Activated T-helper 17 cell treated with anti-CD3 and anti-CD28 coated beads, Interleukin-2, amount 50 U/mL, for 72 hours (primary cell): ENCODE data around the gene PSEN1. TPM values are rescaled to one million over a fixed set of nuclear protein-coding genes. Genes with fewer than 3 reads are reported as not detected.

ENCODE experiments used
- ATAC-seq: fragments of 150-1000 bp; cut with Tn5 transposase; replicated peaks from 2 replicates; pipeline ENCODE4 v1.10.0; 2021; ENCODE audit warnings: mild to moderate bottlenecking, moderate library complexity
- H3K27ac Mint-ChIP-seq: one replicate; pipeline ENCODE4 v1.8.0; 2022; ENCODE audit warnings: mixed read lengths
- H3K27me3 Mint-ChIP-seq: one replicate; pipeline ENCODE4 v1.8.0; 2022; ENCODE audit warnings: mixed read lengths
- H3K36me3 Mint-ChIP-seq: one replicate; pipeline ENCODE4 v1.8.0; 2022; ENCODE audit warnings: low read depth, mild to moderate bottlenecking, mixed read lengths
- H3K4me1 Mint-ChIP-seq: one replicate; pipeline ENCODE4 v1.8.0; 2022; ENCODE audit warnings: mixed read lengths
- H3K4me3 Mint-ChIP-seq: one replicate; pipeline ENCODE4 v1.8.0; 2022; ENCODE audit warnings: mild to moderate bottlenecking, mixed read lengths
- H3K9me3 Mint-ChIP-seq: one replicate; pipeline ENCODE4 v1.8.0; 2022; ENCODE audit warnings: mixed read lengths
- total RNA-seq, 2 donors: library from RNA; stranded (reverse); gene quantifications; one replicate each; pipeline ENCODE4 v1.2.3, GENCODE V29; 2022

Gene PSEN1
- total RNA-seq, 2 donors from 2014 or later: 33.8 to 37.8 TPM

DNA sequence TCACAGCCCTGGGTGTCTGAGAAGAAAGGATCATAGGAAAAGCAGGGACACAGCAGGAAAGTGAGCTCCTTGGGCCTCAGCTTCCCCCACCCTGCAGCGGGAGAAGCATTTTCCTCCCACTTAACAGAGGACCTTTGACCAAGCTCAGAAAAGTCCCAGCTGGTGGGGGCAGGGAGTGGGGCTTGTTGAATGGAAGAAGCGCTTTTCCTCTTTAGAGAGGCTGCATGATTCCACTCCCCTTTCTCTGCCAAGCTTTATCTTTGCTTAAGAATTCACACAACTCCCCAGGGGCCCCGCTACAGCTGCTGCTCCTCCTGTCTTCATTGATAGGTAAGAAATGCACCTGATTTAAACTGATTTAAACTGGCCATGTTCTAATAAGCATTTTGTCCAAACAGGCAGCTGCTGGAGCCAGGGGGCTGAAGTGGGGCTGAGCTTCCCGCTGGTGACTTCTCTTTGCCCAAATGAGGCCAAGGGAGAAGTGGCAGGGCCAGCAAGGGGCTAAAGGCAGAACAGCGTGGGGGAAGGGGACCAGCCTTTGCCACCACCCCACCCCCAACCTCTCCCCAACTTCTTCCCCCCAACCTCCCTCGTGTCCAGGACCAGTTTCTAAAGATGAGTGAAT, 99.3 kb downstream of the PSEN1 start:
- H3K36me3 Mint-ChIP-seq: no peaks in the 10 kb centered on the region
- ATAC-seq: no peak
- no peaks in the 10 kb centered on the region for H3K9me3 Mint-ChIP-seq
- peaks cover 4% of the 10 kb centered on the region for H3K4me1 Mint-ChIP-seq
- H3K27me3 Mint-ChIP-seq: peaks cover 50% of the 10 kb centered on the region
- H3K4me3 Mint-ChIP-seq: peak overlapping the region; percentile 38
- no peak overlapping the region for H3K27ac Mint-ChIP-seq

DNA sequence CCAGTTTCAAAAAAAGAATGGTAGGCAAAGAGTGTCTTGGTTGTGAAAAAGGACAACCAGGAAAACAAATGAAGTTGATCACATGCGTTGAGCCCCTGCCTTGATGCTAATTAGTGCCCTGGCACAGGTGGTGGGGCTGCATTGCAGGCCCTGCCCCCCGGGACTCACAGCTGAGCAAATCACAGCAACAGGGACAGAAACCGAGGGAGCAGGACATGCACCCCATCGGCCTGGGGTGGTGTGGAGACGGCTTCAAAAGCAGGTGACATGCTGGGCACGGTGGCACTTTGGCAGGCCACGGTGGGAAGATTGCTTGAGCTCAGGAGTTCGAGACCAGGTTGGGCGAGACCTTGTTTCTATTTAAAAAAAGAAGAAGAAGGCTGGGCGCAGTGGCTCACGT, 99.8 kb downstream of the PSEN1 start:
- Mint-ChIP-seq H3K27ac (no peak overlapping the region), H3K9me3 (no peaks in the 10 kb centered on the region), H3K36me3 (no peaks in the 10 kb centered on the region), H3K4me1 (peaks cover 4% of the 10 kb centered on the region), H3K27me3 (peaks cover 50% of the 10 kb centered on the region), H3K4me3 (peak overlapping the region; percentile 38)
- no peak for ATAC-seq

DNA sequence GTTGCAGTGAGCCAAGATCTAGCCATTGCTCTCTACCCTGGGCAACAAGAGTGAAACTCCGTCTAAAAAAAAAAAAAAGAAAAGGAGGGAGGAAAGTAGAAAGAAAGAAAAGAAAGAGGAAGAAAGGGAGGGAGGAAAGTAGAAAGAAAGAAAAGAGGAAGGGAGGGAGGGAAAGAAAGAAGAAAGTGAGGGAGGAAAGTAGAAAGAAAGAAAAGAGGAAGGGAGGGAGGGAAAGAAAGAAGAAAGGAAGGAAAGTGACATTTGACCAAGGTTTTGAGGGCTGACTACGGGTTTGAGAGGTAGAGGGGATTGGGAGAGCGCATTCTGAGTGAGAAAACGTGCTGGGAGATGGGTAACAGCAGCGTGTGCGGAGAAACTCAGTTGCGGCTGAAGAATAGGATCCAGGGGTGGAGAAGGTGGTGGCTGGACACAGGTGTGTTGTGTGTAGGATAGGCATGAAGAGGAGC, 100.5 kb downstream of the PSEN1 start:
- no peak for ATAC-seq
- peaks cover 54% of the 10 kb centered on the region for H3K27me3 Mint-ChIP-seq
- no peaks in the 10 kb centered on the region for H3K36me3 Mint-ChIP-seq
- H3K4me3 Mint-ChIP-seq: peak overlapping the region; percentile 38
- no peak overlapping the region for H3K27ac Mint-ChIP-seq
- peaks cover 4% of the 10 kb centered on the region for H3K4me1 Mint-ChIP-seq
- no peaks in the 10 kb centered on the region for H3K9me3 Mint-ChIP-seq

DNA sequence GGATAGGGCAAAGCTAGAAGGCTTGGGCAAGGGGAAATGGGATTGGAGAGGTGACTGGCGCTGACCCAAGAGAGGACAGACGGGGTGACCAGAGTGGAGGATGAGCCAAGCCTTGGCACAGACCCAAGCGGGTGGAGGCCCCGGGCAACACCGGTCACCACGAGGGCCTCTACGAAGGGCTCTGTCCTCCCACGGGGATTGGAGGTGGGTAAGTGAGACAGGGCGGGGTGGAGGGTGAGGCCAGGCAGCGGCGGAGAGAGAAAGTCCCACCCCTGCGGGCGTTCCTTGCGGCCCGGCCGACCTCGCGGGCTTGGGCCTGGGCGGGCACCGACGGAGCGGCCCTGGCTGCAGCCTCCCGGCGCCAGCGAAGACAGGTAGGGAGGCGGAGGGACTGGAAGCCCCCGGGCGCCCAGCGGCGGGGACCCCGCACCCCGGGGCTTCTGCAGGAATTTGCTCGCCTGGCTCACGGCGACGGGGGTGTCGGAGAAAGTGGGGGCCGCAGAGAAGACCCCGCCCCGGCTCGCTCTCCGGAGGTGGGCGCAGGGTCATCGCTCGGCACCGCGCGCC, 101.0 kb downstream of the PSEN1 start, which contains the start of gene PAPLN:
TSS of gene PAPLN (plus strand) at position 288 of the 567 bp plus-strand sequence. CDS start 2,273 bp downstream, outside the sequence.
- Mint-ChIP-seq H3K27ac (no peak within 1 kb of the TSS), H3K27me3 (peaks cover 57% of the 10 kb centered on the region), H3K4me3 (peak within 1 kb of the TSS; percentile 38), H3K4me1 (peaks cover 4% of the 10 kb centered on the region), H3K36me3 (no peaks in the 10 kb centered on the region), H3K9me3 (no peaks in the 10 kb centered on the region)
- no peak for ATAC-seq

DNA sequence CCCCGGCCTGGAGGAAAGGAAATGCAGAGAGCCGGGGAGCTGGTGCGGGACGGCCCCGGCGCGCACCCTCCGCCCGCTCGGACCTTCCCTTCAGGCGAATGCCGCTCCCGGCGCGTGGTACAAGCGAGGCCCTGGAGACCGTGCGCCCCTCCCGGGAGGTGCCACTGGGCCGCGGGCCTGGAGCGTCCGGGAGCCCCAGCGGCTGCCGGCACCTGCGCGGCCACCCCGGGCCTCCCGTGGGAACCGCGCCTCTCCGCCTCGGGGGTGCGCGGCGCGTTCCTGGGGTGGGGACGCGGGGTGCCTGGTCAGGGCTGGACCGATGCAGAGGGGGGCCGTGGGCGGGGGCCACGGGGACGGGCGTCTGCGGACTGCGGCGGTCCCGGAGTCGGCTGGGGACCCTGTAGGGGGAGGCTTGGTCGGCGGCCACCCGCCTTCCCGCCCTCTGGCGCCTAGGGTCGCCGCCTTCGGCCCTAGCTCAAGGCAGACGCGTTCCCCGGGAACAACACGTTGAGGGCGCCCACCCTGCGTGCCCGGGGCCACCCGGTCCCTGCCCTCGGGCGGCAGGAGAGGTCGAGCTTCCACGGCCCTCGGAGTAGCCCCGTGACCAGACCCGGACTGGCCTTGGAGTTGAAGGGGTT, 101.6 kb downstream of the PSEN1 start:
- Mint-ChIP-seq H3K27ac (no peak overlapping the region), H3K4me3 (peak overlapping the region; percentile 35), H3K4me1 (peaks cover 4% of the 10 kb centered on the region), H3K9me3 (no peaks in the 10 kb centered on the region), H3K36me3 (no peaks in the 10 kb centered on the region), H3K27me3 (peaks cover 61% of the 10 kb centered on the region)
- peak; percentile 10 for ATAC-seq

DNA sequence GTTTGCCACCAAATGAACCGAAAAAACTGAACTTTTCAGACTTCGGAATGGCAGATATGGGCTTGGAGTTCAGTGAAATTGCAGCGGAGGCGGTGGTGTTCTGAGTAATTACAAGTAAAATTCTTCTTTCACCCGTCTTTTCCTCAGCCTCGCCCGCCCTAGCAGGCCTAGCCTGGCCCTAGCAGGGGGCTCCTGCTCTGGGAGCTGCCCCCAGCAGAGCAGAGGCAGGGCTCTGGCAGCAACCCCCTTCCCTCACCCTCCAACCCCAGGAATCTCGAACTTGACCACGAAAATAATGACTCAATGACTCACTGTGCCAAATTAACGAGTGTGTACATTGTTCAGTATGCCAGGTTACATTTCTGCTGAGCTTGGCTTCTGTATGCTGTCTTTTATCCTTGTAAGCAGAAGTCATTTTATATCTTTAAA, 102.1 kb downstream of the PSEN1 start:
- no peaks in the 10 kb centered on the region for H3K9me3 Mint-ChIP-seq
- peaks cover 7% of the 10 kb centered on the region for H3K4me1 Mint-ChIP-seq
- peaks cover 64% of the 10 kb centered on the region for H3K27me3 Mint-ChIP-seq
- peak; percentile 34 for ATAC-seq
- H3K4me3 Mint-ChIP-seq: peak overlapping the region; percentile 35
- no peaks in the 10 kb centered on the region for H3K36me3 Mint-ChIP-seq
- no peak overlapping the region for H3K27ac Mint-ChIP-seq

DNA sequence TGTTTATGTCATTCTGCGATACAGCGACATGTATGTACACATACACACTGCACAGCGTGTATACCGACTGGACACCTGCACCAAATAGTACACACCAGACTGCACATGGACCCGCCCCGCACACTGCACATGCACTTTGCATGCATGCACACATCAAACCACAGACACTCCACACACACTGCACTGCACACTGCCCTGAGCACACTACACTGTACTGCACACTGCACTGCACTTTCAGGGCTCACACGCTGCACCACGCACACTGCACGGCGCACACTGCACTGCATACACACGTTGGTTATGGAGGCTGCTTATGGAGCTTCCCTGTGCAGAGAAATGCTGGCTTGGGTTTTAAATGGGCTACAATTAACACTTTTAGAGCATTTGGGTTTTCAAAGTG, 102.6 kb downstream of the PSEN1 start:
- no peak for ATAC-seq
- H3K4me3 Mint-ChIP-seq: no peak overlapping the region
- H3K27ac Mint-ChIP-seq: no peak overlapping the region
- H3K4me1 Mint-ChIP-seq: peaks cover 9% of the 10 kb centered on the region
- H3K27me3 Mint-ChIP-seq: peaks cover 64% of the 10 kb centered on the region
- no peaks in the 10 kb centered on the region for H3K9me3 Mint-ChIP-seq
- no peaks in the 10 kb centered on the region for H3K36me3 Mint-ChIP-seq

DNA sequence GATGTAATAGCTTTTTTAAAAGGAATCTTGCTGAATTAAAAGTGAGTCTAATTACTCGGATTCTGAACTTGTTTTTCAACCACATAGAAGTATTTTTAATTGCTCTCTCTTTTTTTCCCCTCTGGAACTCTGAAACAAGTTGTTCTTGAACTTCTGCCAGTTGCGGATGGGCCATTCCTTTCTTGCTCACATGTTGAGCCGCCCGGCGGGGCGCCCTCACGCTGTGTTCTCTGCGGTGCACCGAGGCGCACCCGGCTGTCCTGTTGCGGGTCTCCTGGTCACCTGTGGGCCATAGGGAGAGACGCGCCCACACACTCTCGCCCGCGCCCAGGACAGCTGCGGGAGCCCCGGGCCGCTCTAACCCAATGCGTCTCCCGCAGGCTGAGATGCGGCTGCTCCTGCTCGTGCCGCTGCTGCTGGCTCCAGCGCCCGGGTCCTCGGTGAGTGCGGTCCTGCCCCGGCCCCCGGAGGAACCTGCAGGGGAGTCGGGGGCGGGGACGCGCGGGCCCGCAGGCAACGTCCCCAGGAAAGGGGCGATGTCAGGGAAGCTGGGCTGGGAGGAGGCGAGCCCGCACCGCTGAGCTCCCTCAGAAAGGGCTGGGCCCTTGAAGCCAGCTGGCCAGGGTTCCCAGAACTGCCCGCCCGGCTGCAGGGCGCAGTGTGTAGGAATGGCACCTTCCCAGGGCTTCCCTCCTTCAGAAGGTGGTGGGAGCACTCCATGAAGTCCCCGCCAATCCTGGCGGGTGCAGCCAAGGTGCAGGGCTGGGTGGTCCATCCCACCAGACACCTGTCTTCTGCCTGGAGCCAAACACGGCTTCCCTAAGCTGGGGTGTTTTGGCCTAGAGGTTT, 103.3 kb downstream of the PSEN1 start:
- ATAC-seq: no peak
- H3K27me3 Mint-ChIP-seq: peaks cover 61% of the 10 kb centered on the region
- no peaks in the 10 kb centered on the region for H3K36me3 Mint-ChIP-seq
- H3K27ac Mint-ChIP-seq: no peak overlapping the region
- H3K4me1 Mint-ChIP-seq: peaks cover 9% of the 10 kb centered on the region
- H3K9me3 Mint-ChIP-seq: no peaks in the 10 kb centered on the region
- H3K4me3 Mint-ChIP-seq: no peak overlapping the region

DNA sequence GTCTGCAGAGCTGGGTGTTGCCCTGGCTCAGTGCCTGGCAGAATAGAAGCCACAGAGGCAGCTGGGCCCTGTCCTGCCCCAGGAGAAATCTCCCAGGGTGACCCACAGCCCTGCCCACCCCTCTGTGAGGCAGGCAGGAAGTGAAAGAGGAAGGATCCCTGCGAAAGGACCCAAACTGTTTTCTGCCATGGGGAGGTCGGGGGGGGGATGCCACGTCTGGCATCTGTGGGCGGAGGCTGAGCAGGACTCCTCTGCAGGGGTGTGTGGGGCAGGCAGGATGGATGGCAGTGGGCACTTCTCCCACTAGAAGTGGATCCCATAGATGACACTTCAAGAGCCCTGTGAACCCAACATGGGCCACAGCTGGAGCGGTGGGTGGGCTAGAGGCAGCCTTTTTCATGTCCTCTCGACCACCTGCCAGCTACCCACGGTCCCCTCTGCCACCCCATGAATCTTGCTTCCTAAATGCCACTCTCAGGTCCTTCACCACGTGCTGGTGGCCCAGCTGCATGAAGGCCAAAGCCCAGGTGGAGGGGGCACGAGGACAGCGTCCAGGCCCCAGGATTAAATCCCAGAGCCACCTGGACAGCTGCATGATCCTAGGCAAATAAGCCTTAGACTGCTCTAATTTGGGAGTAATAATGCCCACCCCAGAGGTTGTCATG, 104.6 kb downstream of the PSEN1 start:
- Mint-ChIP-seq H3K27ac (no peak overlapping the region), H3K36me3 (no peaks in the 10 kb centered on the region), H3K4me1 (peaks cover 9% of the 10 kb centered on the region), H3K4me3 (no peak overlapping the region), H3K9me3 (no peaks in the 10 kb centered on the region), H3K27me3 (peaks cover 52% of the 10 kb centered on the region)
- no peak for ATAC-seq

DNA sequence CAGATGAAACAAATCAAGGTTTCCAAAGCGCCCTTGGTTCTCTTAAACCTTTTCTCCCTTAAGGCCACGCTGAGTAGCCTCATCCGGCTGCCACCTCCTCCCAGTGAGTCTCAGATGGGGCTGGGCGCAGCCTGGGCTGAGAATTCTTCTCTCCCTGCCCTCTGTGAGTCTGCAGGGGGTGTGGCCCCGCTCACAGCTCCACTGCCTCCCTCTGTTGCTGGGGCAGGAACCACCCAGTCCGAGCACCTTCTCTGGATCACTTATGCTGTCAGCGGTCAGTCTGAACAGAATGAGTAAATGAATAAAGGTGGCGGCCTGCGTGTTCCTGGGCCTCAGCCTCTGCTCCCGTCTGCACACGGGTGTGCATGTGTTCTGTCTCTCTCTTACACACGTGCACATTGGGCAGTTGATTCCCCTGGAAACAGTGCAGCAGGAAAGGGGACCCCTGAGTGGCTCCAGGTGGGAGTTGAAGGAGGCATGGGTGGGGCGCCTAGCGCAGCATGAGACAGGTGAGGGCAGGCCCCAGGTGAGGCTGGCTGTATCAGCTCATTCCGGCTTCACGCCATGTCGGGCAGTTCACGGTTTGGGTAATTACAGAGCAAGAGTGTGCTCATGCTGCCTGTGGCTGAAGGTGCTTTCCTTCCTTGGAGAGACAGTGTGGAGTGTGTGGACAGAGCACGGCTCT, 105.3 kb downstream of the PSEN1 start:
- no peaks in the 10 kb centered on the region for H3K9me3 Mint-ChIP-seq
- peaks cover 46% of the 10 kb centered on the region for H3K27me3 Mint-ChIP-seq
- H3K27ac Mint-ChIP-seq: no peak overlapping the region
- no peak for ATAC-seq
- H3K36me3 Mint-ChIP-seq: no peaks in the 10 kb centered on the region
- no peak overlapping the region for H3K4me3 Mint-ChIP-seq
- H3K4me1 Mint-ChIP-seq: peaks cover 10% of the 10 kb centered on the region

DNA sequence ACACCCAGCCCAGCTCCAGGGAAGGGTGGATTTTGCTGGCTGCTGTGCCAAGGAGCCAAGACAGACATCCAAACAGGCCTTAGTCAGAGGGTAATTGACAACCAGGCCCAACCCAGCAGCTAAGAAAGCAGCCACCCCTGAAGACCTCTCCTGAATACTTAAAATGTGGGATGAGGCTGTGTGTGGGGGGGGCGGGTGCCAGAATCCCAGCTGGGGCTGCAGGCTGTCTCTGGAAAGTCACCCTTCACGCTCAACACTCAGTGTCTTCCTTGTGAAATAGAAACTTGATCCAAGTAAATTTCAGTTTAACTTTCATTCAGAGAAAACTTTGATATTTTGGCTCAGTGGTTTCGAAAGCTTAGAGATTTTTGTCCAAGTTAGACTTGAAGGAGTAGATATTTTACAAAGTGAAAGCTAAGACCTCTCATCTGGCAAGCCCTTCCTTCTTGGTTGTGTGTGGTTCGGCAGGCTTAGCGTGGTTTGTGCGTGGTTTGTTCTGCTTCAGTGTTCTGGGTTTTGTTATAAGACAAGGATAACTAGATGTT, 106.1 kb downstream of the PSEN1 start:
- peaks cover 14% of the 10 kb centered on the region for H3K4me1 Mint-ChIP-seq
- peaks cover 42% of the 10 kb centered on the region for H3K27me3 Mint-ChIP-seq
- H3K9me3 Mint-ChIP-seq: no peaks in the 10 kb centered on the region
- H3K27ac Mint-ChIP-seq: no peak overlapping the region
- H3K36me3 Mint-ChIP-seq: no peaks in the 10 kb centered on the region
- ATAC-seq: no peak
- no peak overlapping the region for H3K4me3 Mint-ChIP-seq

DNA sequence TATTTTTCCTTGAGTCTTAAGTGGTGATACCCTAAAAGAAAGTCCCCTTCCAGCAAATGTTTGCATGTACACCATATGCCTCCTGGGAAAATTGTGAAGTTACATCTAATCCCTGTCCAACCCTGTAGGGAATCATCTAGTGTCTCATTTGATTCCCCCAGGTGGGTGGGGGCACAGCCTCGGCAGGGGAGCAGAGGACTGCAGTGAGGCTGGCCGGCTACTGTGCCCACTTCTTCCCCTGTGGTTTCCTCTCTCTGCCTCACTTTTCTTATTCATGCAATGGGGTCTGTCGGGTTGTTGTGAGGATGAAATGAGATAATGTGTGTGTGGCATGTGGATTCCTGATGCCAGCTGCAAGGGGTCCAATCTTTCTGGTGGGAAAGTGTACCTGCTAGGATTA, 107.0 kb downstream of the PSEN1 start:
- H3K27ac Mint-ChIP-seq: no peak overlapping the region
- no peaks in the 10 kb centered on the region for H3K36me3 Mint-ChIP-seq
- peaks cover 23% of the 10 kb centered on the region for H3K4me1 Mint-ChIP-seq
- ATAC-seq: no peak
- no peak overlapping the region for H3K4me3 Mint-ChIP-seq
- peaks cover 43% of the 10 kb centered on the region for H3K27me3 Mint-ChIP-seq
- no peaks in the 10 kb centered on the region for H3K9me3 Mint-ChIP-seq

DNA sequence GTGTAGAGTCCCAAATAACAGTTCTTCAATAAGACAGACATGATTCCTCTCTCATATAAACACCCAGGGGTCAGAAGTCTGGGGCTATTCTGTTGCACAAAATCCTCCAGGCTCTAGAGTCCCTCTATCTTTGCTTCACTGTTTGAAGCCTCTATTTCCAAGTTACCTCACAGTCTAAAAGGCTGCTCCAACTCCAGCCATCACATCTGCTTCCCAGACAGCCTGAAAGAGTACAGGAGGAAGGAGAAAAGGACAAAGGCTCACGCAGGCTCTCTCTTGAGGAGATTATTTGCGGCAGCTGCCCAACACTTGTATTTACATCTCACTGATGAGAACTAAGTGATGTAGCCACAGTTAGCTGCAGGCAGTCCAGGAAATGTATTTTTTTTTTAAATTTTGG, 107.4 kb downstream of the PSEN1 start:
- H3K27me3 Mint-ChIP-seq: peaks cover 39% of the 10 kb centered on the region
- H3K4me3 Mint-ChIP-seq: no peak overlapping the region
- H3K36me3 Mint-ChIP-seq: no peaks in the 10 kb centered on the region
- no peak overlapping the region for H3K27ac Mint-ChIP-seq
- H3K9me3 Mint-ChIP-seq: no peaks in the 10 kb centered on the region
- H3K4me1 Mint-ChIP-seq: peaks cover 23% of the 10 kb centered on the region
- no peak for ATAC-seq
